HG03196 (cell line): ENCODE measurements around the gene CAMTA1.
"Not testable (repeated sequence)": the region's sequence is repeated elsewhere in the genome, so short reads cannot be mapped to it uniquely, and the experiment has no call there.

Experiments used
- ATAC-seq: cut with Tn5 transposase; IDR thresholded peaks from one replicate; pipeline ENCODE4 v1.9.1; 2021; ENCODE audit not compliant: unreplicated experiment

CAMTA1 gene

GRCh38 chr1:7127322-7128075 is 342.2 kb downstream of the CAMTA1 start:
- ATAC-seq: no peak

GRCh38 chr1:7128293-7128692 is 343.0 kb downstream of the CAMTA1 start:
- ATAC-seq: no peak

GRCh38 chr1:7130127-7130526 is 344.9 kb downstream of the CAMTA1 start:
- ATAC-seq: no peak

GRCh38 chr1:7135493-7135892 is 350.2 kb downstream of the CAMTA1 start:
- ATAC-seq: no peak

GRCh38 chr1:7136166-7136953 is 351.1 kb downstream of the CAMTA1 start:
- no peak for ATAC-seq

- ATAC-seq: no peak
Observed at GRCh38 chr1:7140251-7140650, 355.0 kb downstream of the CAMTA1 start.

GRCh38 chr1:7145947-7146346 is 360.7 kb downstream of the CAMTA1 start:
- no peak for ATAC-seq

- no peak for ATAC-seq
Observed at GRCh38 chr1:7146710-7147109, 361.5 kb downstream of the CAMTA1 start.

- ATAC-seq: not testable (repeated sequence)
Observed at GRCh38 chr1:7147581-7148282, 362.5 kb downstream of the CAMTA1 start.

- no peak for ATAC-seq
Observed at GRCh38 chr1:7149080-7149838, 364.0 kb downstream of the CAMTA1 start.

- no peak for ATAC-seq
Observed at GRCh38 chr1:7150724-7151280, 365.5 kb downstream of the CAMTA1 start.

GRCh38 chr1:7151978-7152377 is 366.7 kb downstream of the CAMTA1 start:
- ATAC-seq: no peak

GRCh38 chr1:7152655-7153054 is 367.4 kb downstream of the CAMTA1 start:
- no peak for ATAC-seq

- no peak for ATAC-seq
Observed at GRCh38 chr1:7153464-7153863, 368.2 kb downstream of the CAMTA1 start.

- no peak for ATAC-seq
Observed at GRCh38 chr1:7159116-7159781, 374.0 kb downstream of the CAMTA1 start.

GRCh38 chr1:7168554-7168953 is 383.3 kb downstream of the CAMTA1 start:
- ATAC-seq: not testable (repeated sequence)

GRCh38 chr1:7171168-7171567 is 385.9 kb downstream of the CAMTA1 start:
- ATAC-seq: no peak

GRCh38 chr1:7171574-7171973 is 386.3 kb downstream of the CAMTA1 start:
- ATAC-seq: no peak

- ATAC-seq: no peak
Observed at GRCh38 chr1:7172804-7173203, 387.6 kb downstream of the CAMTA1 start.

GRCh38 chr1:7174561-7174960 is 389.3 kb downstream of the CAMTA1 start:
- no peak for ATAC-seq
